Measurements from ENCODE around the gene SACM1L.

The SACM1L gene

GRCh38 chr3:45785605-45786150 lies 96.5 kb downstream of the SACM1L start:
- H3K9me3 ChIP-seq (ENCODE audit: severe bottlenecking) = peaks cover 9% of the 10 kb centered on the region
- no peak for TF ChIP-seq CTCF (IDR thresholded peaks at IDR 0.05; ENCODE audit: low read depth, low read length)
- H3K36me3 ChIP-seq = no peaks in the 10 kb centered on the region
- H3K27me3 ChIP-seq (ENCODE audit: insufficient read depth, low read depth, severe bottlenecking) = peaks cover 11% of the 10 kb centered on the region
- DNase-seq = no peak
- no peak overlapping the region for H3K4me3 ChIP-seq (ENCODE audit: low read depth, low read length)
- H3K27ac ChIP-seq = no peak overlapping the region

- H3K4me3 ChIP-seq (ENCODE audit: low read depth, low read length) = no peak overlapping the region
- peaks cover 9% of the 10 kb centered on the region for H3K9me3 ChIP-seq (ENCODE audit: severe bottlenecking)
- no peak for DNase-seq
- H3K27ac ChIP-seq = no peak overlapping the region
- H3K36me3 ChIP-seq = no peaks in the 10 kb centered on the region
- peaks cover 11% of the 10 kb centered on the region for H3K27me3 ChIP-seq (ENCODE audit: insufficient read depth, low read depth, severe bottlenecking)
- TF ChIP-seq CTCF (IDR thresholded peaks at IDR 0.05; ENCODE audit: low read depth, low read length) = no peak
These were observed 97.8 kb downstream of the SACM1L start for GRCh38 chr3:45786801-45787495.

- DNase-seq = no peak
- Histone ChIP-seq H3K27me3 (ENCODE audit: insufficient read depth, low read depth, severe bottlenecking) (peaks cover 9% of the 10 kb centered on the region), H3K27ac (no peak overlapping the region), H3K36me3 (no peaks in the 10 kb centered on the region), H3K4me3 (ENCODE audit: low read depth, low read length) (no peak overlapping the region), H3K9me3 (ENCODE audit: severe bottlenecking) (peaks cover 9% of the 10 kb centered on the region)
- TF ChIP-seq CTCF (IDR thresholded peaks at IDR 0.05; ENCODE audit: low read depth, low read length) = no peak
These were observed 98.4 kb downstream of the SACM1L start for GRCh38 chr3:45787551-45787950.

GRCh38 chr3:45789235-45789812 lies 100.1 kb downstream of the SACM1L start:
- H3K27ac ChIP-seq = no peak overlapping the region
- no peaks in the 10 kb centered on the region for H3K36me3 ChIP-seq
- H3K4me3 ChIP-seq (ENCODE audit: low read depth, low read length) = no peak overlapping the region
- DNase-seq = no peak
- no peak for TF ChIP-seq CTCF (IDR thresholded peaks at IDR 0.05; ENCODE audit: low read depth, low read length)
- peaks cover 16% of the 10 kb centered on the region for H3K27me3 ChIP-seq (ENCODE audit: insufficient read depth, low read depth, severe bottlenecking)
- peaks cover 9% of the 10 kb centered on the region for H3K9me3 ChIP-seq (ENCODE audit: severe bottlenecking)

- Histone ChIP-seq H3K27me3 (ENCODE audit: insufficient read depth, low read depth, severe bottlenecking) (peaks cover 22% of the 10 kb centered on the region), H3K9me3 (ENCODE audit: severe bottlenecking) (peaks cover 4% of the 10 kb centered on the region), H3K36me3 (no peaks in the 10 kb centered on the region), H3K27ac (no peak overlapping the region), H3K4me3 (ENCODE audit: low read depth, low read length) (no peak overlapping the region)
- no peak for DNase-seq
- no peak for TF ChIP-seq CTCF (IDR thresholded peaks at IDR 0.05; ENCODE audit: low read depth, low read length)
These were observed 101.4 kb downstream of the SACM1L start for GRCh38 chr3:45790596-45790995.

Measured in WERI-Rb-1 (cell line).